ENCODE data around the gene TRIM75.
"Not testable (repeated sequence)": the region's sequence is repeated elsewhere in the genome, so short reads cannot be mapped to it uniquely, and the experiment has no call there.

TRIM75 gene

GRCh38 chr4:165053645-165054044 lies at the start of gene TRIM75:
Gene TRIM75 (plus strand): TSS chr4:165053866. CDS start chr4:165059148, 5,282 bp downstream.
- DNase-seq (ENCODE audit: low read depth in 2 of 2), result no peak

GRCh38 chr4:165005352-165005925 lies 48.2 kb upstream of the TRIM75 start:
- DNase-seq (ENCODE audit: low read depth in 2 of 2), result no peak

- no peak for DNase-seq (ENCODE audit: low read depth in 2 of 2)
Observed at GRCh38 chr4:165006456-165006855, 47.2 kb upstream of the TRIM75 start.

GRCh38 chr4:165006886-165007285 lies 46.8 kb upstream of the TRIM75 start:
- no peak for DNase-seq (ENCODE audit: low read depth in 2 of 2)

GRCh38 chr4:165009493-165010227 lies 44.0 kb upstream of the TRIM75 start:
- no peak for DNase-seq (ENCODE audit: low read depth in 2 of 2)

GRCh38 chr4:165010487-165010886 lies 43.2 kb upstream of the TRIM75 start:
- no peak for DNase-seq (ENCODE audit: low read depth in 2 of 2)

GRCh38 chr4:165010991-165011390 lies 42.7 kb upstream of the TRIM75 start:
- DNase-seq (ENCODE audit: low read depth in 2 of 2), result no peak

- DNase-seq (ENCODE audit: low read depth in 2 of 2), result no peak
Observed at GRCh38 chr4:165011403-165011802, 42.3 kb upstream of the TRIM75 start.

- no peak for DNase-seq (ENCODE audit: low read depth in 2 of 2)
Observed at GRCh38 chr4:165013691-165014090, 40.0 kb upstream of the TRIM75 start.

GRCh38 chr4:165016971-165017370 lies 36.7 kb upstream of the TRIM75 start:
- DNase-seq (ENCODE audit: low read depth in 2 of 2), result no peak

- DNase-seq (ENCODE audit: low read depth in 2 of 2), result not testable (repeated sequence)
Observed at GRCh38 chr4:165019995-165020394, 33.7 kb upstream of the TRIM75 start.

- not testable (repeated sequence) for DNase-seq (ENCODE audit: low read depth in 2 of 2)
Observed at GRCh38 chr4:165025782-165026181, 27.9 kb upstream of the TRIM75 start.

- DNase-seq (ENCODE audit: low read depth in 2 of 2), result no peak
Observed at GRCh38 chr4:165027762-165028402, 25.8 kb upstream of the TRIM75 start.

GRCh38 chr4:165031436-165032211 lies 22.0 kb upstream of the TRIM75 start, which contains the start of gene TRIM60:
Gene TRIM60 (plus strand): TSS chr4:165031999. CDS start chr4:165040073, 8,074 bp downstream.
- DNase-seq (ENCODE audit: low read depth in 2 of 2), result no peak

GRCh38 chr4:165048170-165048569 lies 5.5 kb upstream of the TRIM75 start:
- DNase-seq (ENCODE audit: low read depth in 2 of 2), result no peak

GRCh38 chr4:165052627-165053026 lies 1.0 kb upstream of the TRIM75 start:
- DNase-seq (ENCODE audit: low read depth in 2 of 2), result no peak

GRCh38 chr4:165055601-165056000 lies 1.9 kb downstream of the TRIM75 start:
- DNase-seq (ENCODE audit: low read depth in 2 of 2), result no peak

GRCh38 chr4:165058666-165059065 lies 5.0 kb downstream of the TRIM75 start:
- no peak for DNase-seq (ENCODE audit: low read depth in 2 of 2)

GRCh38 chr4:165059386-165059785 lies 5.7 kb downstream of the TRIM75 start:
- no peak for DNase-seq (ENCODE audit: low read depth in 2 of 2)

- no peak for DNase-seq (ENCODE audit: low read depth in 2 of 2)
Observed at GRCh38 chr4:165060938-165061337, 7.3 kb downstream of the TRIM75 start.

GRCh38 chr4:165070560-165070959 lies 16.9 kb downstream of the TRIM75 start:
- DNase-seq (ENCODE audit: low read depth in 2 of 2), result no peak

GRCh38 chr4:165073346-165073745 lies 19.7 kb downstream of the TRIM75 start:
- not testable (repeated sequence) for DNase-seq (ENCODE audit: low read depth in 2 of 2)

Measured in stimulated activated CD4-positive, alpha-beta T cell treated with anti-CD3 and anti-CD28 coated beads, Interleukin-4, amount 100 ng/mL, for 48 hours (primary cell).